Body of pancreas (tissue), 4 donors: ENCODE data around the gene DNAJC28.

ENCODE experiments used
- POLR2A ChIP-seq, 3 donors: fragments of 450-650 bp; IDR thresholded peaks; one replicate each; pipeline ENCODE4 v1.6.1; 2016; ENCODE audit warnings: antibody characterized with exemption in 3 of 3, mild to moderate bottlenecking in 2 of 3
- TF ChIP-seq, protein P1 (sequence below), 7 experiments: fragments of 450-650 bp in 4 of 7; fragments of 200-600 bp in 3 of 7; sonication (generic) in 3 of 7; IDR thresholded peaks; one replicate each; pipeline ENCODE4 v1.5.1; 2016 to 2019; ENCODE audit warnings: antibody characterized with exemption in 7 of 7

DNA sequence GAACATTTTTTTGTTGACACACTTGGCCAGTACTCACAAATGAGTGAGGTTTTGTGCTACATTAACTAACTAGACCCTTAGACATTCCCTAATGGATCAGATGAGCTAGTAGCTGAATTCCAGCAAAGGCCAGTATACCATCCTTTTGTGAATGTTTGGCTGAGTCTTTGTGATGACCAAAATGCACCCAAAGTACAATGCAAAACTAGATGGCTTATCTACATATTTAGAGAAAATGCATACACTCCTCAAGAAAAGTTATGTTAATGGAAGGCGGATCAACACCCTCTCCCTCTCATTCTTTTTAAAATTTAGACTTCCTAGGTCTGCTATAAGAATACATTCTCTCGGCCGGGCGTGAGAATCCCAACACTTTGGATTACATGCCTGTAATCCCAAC lies 20.1 kb upstream of the DNAJC28 start:
- TF ChIP-seq, protein P1, sequence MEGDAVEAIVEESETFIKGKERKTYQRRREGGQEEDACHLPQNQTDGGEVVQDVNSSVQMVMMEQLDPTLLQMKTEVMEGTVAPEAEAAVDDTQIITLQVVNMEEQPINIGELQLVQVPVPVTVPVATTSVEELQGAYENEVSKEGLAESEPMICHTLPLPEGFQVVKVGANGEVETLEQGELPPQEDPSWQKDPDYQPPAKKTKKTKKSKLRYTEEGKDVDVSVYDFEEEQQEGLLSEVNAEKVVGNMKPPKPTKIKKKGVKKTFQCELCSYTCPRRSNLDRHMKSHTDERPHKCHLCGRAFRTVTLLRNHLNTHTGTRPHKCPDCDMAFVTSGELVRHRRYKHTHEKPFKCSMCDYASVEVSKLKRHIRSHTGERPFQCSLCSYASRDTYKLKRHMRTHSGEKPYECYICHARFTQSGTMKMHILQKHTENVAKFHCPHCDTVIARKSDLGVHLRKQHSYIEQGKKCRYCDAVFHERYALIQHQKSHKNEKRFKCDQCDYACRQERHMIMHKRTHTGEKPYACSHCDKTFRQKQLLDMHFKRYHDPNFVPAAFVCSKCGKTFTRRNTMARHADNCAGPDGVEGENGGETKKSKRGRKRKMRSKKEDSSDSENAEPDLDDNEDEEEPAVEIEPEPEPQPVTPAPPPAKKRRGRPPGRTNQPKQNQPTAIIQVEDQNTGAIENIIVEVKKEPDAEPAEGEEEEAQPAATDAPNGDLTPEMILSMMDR (IDR thresholded peaks at IDR 0.05), result no peak
- TF ChIP-seq POLR2A (IDR thresholded peaks at IDR 0.05), result no peak
